Measurements from ENCODE around the gene SNX8. TPM values are rescaled to one million over a fixed set of nuclear protein-coding genes. Genes with fewer than 3 reads are reported as not detected.

SNX8 gene
- total RNA-seq, 2 experiments from 2014 or later, result 12.1 to 42.0 TPM

- H3K9me3 ChIP-seq (ENCODE audit: low read length), result no peaks in the 10 kb centered on the region
- no peak for DNase-seq (ENCODE audit: low spot score)
- no peak overlapping the region for H3K4me2 ChIP-seq (ENCODE audit: low read length)
- 0 out of 2 replicates have a peak, but pooled peaks cover under 1% of the 10 kb centered on the region for H3K79me2 ChIP-seq (ENCODE audit: insufficient read depth, low read depth, low read length)
- H3K27ac ChIP-seq (ENCODE audit: low read depth, low read length, poor library complexity, severe bottlenecking), result no peak overlapping the region
- POLR2A ChIA-PET, result no interaction called here
- intact Hi-C loops (cut with micrococcal nuclease; ENCODE audit: unreplicated experiment), result no loop called here
- TF ChIP-seq CTCF (conservative IDR thresholded peaks at IDR 0.05; ENCODE audit: low read length) (no peak), EZH2phosphoT487 (IDR thresholded peaks at IDR 0.05; ENCODE audit: borderline replicate concordance, low read depth, low read length) (no peak)
- H3K4me3 ChIP-seq (ENCODE audit: low read depth, low read length, poor library complexity, severe bottlenecking), result no peak overlapping the region
- no peaks in the 10 kb centered on the region for H4K20me1 ChIP-seq (ENCODE audit: insufficient read depth, low read length)
- no peaks in the 10 kb centered on the region for H3K9me2 ChIP-seq (ENCODE audit: insufficient read depth, low read length)
- H3K4me1 ChIP-seq (ENCODE audit: insufficient read depth, low read length, poor library complexity, severe bottlenecking), result no peaks in the 10 kb centered on the region
- CTCF ChIA-PET (ENCODE audit: unreplicated experiment), result no interaction called here
- BruUV-seq (replicated peaks), result no TSS peak
- peaks cover 84% of the 10 kb centered on the region for H3K36me3 ChIP-seq (ENCODE audit: insufficient read depth, low read length)
- no peak overlapping the region for H2AFZ ChIP-seq (ENCODE audit: low read length)
Measured at GRCh38 chr7:2224934-2225333, 89.3 kb downstream of the SNX8 start.

- H4K20me1 ChIP-seq (ENCODE audit: insufficient read depth, low read length), result no peaks in the 10 kb centered on the region
- no peak overlapping the region for H3K27ac ChIP-seq (ENCODE audit: low read depth, low read length, poor library complexity, severe bottlenecking)
- no peak overlapping the region for H3K4me3 ChIP-seq (ENCODE audit: low read depth, low read length, poor library complexity, severe bottlenecking)
- H3K79me2 ChIP-seq (ENCODE audit: insufficient read depth, low read depth, low read length), result no peaks in the 10 kb centered on the region
- H2AFZ ChIP-seq (ENCODE audit: low read length), result no peak overlapping the region
- H3K4me2 ChIP-seq (ENCODE audit: low read length), result no peak overlapping the region
- TF ChIP-seq CTCF (conservative IDR thresholded peaks at IDR 0.05; ENCODE audit: low read length) (no peak), EZH2phosphoT487 (IDR thresholded peaks at IDR 0.05; ENCODE audit: borderline replicate concordance, low read depth, low read length) (no peak)
- ChIA-PET POLR2A (no interaction called here), CTCF (ENCODE audit: unreplicated experiment) (no interaction called here)
- no peaks in the 10 kb centered on the region for H3K9me3 ChIP-seq (ENCODE audit: low read length)
- H3K36me3 ChIP-seq (ENCODE audit: insufficient read depth, low read length), result peaks cover 81% of the 10 kb centered on the region
- BruUV-seq (replicated peaks), result no TSS peak
- DNase-seq (ENCODE audit: low spot score), result no peak
- H3K4me1 ChIP-seq (ENCODE audit: insufficient read depth, low read length, poor library complexity, severe bottlenecking), result no peaks in the 10 kb centered on the region
- H3K9me2 ChIP-seq (ENCODE audit: insufficient read depth, low read length), result no peaks in the 10 kb centered on the region
- intact Hi-C loops (cut with micrococcal nuclease; ENCODE audit: unreplicated experiment), result no loop called here
Measured at GRCh38 chr7:2224491-2224928, 89.7 kb downstream of the SNX8 start.

GRCh38 chr7:2223321-2223720 is 90.9 kb downstream of the SNX8 start:
- H2AFZ ChIP-seq (ENCODE audit: low read length), result no peak overlapping the region
- no peak for TF ChIP-seq CTCF (conservative IDR thresholded peaks at IDR 0.05; ENCODE audit: low read length)
- no peak for TF ChIP-seq EZH2phosphoT487 (IDR thresholded peaks at IDR 0.05; ENCODE audit: borderline replicate concordance, low read depth, low read length)
- no peaks in the 10 kb centered on the region for H3K4me1 ChIP-seq (ENCODE audit: insufficient read depth, low read length, poor library complexity, severe bottlenecking)
- BruUV-seq (replicated peaks), result no TSS peak
- H3K79me2 ChIP-seq (ENCODE audit: insufficient read depth, low read depth, low read length), result no peaks in the 10 kb centered on the region
- POLR2A ChIA-PET, result no interaction called here
- no peaks in the 10 kb centered on the region for H3K9me3 ChIP-seq (ENCODE audit: low read length)
- intact Hi-C loops (cut with micrococcal nuclease; ENCODE audit: unreplicated experiment), result no loop called here
- no peak overlapping the region for H3K4me2 ChIP-seq (ENCODE audit: low read length)
- CTCF ChIA-PET (ENCODE audit: unreplicated experiment), result no interaction called here
- no peak overlapping the region for H3K27ac ChIP-seq (ENCODE audit: low read depth, low read length, poor library complexity, severe bottlenecking)
- H3K4me3 ChIP-seq (ENCODE audit: low read depth, low read length, poor library complexity, severe bottlenecking), result no peak overlapping the region
- no peaks in the 10 kb centered on the region for H4K20me1 ChIP-seq (ENCODE audit: insufficient read depth, low read length)
- no peak for DNase-seq (ENCODE audit: low spot score)
- peaks cover 85% of the 10 kb centered on the region for H3K36me3 ChIP-seq (ENCODE audit: insufficient read depth, low read length)
- no peaks in the 10 kb centered on the region for H3K9me2 ChIP-seq (ENCODE audit: insufficient read depth, low read length)

Measured in OCI-LY7 (cell line).